GM19238 (cell line): Measurements from ENCODE around the gene TEKT3.

ENCODE experiments used
- DNase-seq: peaks from one replicate; pipeline ENCODE4 v3.0.0; 2011; ENCODE audit warnings: low spot score; ENCODE audit not compliant: insufficient read length

The TEKT3 gene

DNA sequence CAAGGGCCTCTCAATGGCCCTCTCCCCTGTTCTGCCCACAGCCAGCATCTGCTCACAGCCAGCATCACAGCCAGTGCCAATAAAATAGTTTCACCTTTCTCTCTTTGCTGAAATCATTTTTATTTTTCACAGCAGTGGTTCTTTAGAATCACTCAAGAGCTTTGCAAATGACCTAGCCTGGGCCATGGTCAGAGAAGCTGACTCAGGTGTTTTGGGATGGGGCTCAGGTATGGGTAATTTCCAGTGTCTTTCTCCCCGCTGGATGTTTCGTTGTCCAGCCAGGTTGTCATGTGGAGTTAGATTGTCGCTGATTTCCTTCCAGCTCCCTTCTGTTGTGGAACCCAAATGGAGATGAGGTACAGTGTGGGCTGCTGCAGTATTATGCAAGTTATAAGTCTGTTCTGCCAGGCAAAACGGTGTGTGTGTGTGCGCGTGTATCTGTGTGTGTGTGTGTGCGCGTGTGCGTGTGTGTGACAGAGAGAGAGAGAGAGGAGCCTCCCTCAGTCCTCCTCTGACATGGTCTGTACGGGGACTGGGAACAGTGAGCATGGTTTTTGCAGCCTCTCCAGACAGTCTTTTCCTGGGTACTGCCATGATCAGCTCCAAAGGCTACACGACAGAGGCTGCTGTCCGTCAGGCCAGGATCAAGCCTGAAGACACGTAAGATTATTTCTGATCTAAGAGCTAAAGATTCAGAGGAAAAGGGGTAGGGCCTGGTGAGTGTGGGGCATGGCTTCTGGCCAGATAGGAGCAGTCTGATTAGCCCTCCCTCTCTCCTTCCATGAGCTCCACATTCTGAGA, 74.9 kb downstream of the TEKT3 start:
- no peak for DNase-seq

GRCh38 chr17:15265131-15265530, 76.3 kb downstream of the TEKT3 start, which contains the start of gene PMP22:
Gene PMP22 (minus strand): TSS chr17:15265326. CDS start chr17:15260727, 4,599 bp downstream.
- no peak for DNase-seq

GRCh38 chr17:15264542-15264941, 76.9 kb downstream of the TEKT3 start:
- DNase-seq = no peak

DNA sequence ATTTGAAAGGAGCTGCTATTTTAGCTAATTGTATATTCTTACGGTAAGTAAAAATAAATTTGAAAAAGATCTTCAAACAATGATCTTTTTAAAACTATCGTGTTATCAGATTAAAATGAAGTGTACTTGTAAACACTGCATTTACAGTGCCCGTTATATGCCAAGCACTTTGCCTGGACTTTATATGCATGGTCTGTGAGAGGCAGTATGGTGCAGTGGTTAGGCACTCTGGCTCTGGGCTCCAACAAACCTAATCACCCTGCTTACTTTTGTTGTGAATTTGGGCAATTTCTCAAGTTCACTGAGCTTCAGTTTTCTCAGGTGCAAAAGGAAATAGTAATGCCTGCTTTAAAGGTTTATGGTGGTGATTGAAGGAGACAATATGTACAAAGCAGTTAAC, 77.7 kb downstream of the TEKT3 start:
- DNase-seq = no peak

GRCh38 chr17:15263206-15263579, 78.2 kb downstream of the TEKT3 start:
- DNase-seq = no peak

GRCh38 chr17:15262291-15263205, 78.8 kb downstream of the TEKT3 start:
- DNase-seq = no peak

DNA sequence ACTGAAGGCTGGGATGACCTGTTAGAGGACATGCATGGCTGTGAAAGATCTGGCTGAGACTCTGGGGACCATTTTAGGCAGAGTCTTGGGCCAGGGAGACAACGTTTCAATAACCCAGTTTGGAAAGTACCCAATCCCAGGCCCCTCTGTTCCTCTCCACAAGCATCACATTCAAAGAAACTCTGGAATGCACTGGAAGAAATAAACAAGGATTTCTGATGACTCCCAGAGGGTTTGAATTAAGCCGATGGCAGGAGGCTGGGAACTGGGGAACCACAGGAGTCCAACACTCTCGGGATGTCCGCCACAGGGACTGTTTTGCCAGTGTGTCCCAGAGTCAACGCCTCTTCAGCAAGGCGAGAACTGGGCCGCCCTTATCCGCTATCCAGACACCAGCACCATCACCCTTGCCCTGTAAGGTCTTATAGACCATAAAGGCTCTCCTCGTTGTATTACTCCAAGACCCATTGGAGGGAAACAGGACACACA, 79.6 kb downstream of the TEKT3 start:
- no peak for DNase-seq

DNA sequence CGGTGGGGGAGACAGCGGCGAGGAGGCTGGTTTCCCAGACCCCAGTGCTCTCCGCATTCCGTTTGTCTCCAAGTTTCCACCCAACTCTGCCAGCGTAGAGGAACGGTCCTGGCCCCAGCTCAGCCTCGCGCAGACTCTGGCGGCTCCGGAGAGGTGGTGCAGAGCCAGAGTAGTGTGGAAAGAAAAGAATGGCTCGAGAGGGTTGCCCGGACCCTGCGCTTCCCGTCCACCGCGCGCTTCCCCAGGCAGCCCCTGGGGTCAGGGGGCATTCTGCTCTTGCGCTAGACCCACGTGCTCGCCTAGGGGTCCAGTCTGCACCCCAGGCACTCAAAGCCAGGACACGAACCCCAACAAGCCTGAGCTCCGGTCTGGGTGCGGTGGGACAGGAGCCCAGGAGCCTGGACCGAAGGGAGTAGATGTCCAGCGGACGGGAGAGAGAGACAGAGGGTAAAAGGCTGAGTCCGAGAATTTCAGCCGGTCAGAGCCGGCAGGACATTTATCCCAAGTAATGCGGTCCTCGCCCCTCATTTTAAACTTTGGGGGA, 80.1 kb downstream of the TEKT3 start:
- no peak for DNase-seq

DNA sequence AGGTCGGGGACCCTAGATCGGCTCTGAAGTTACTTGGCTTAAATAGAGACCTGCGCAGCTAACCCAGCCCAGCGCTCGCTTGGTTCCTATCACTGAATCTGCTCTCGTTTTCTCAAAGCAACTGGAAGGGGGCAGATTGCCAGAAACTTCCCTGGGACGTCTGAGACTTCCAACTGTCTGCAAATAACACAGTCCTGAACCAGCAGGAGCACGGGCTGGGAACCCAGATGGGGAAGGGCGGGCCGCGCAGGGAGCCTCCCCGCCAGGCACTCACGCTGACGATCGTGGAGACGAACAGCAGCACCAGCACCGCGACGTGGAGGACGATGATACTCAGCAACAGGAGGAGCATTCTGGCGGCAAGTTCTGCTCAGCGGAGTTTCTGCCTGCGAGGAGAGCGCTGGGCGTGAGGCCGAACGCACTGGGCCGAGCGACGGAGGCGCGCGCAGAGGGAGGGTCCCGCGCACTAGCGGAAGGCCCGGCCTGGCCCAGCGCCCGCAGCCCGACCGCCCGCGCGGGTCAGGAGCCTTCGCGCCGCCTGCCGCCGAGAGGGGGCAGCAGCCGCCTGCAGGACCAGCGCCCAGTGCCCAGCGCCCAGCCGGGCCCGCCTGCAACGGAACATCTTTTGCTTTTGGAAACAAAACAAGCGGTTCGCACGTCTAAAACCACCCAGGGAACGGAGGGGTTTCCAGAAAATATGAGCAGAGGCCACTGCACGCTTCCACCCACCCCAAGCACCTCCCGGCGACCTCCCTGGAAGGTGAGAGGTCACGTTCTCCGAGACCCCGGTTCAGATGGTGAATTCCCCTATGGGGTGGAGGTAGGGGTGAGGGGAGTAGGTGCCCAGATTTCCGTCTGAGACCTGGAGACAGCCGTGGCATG, 80.8 kb downstream of the TEKT3 start:
- DNase-seq = peak; percentile 31

DNA sequence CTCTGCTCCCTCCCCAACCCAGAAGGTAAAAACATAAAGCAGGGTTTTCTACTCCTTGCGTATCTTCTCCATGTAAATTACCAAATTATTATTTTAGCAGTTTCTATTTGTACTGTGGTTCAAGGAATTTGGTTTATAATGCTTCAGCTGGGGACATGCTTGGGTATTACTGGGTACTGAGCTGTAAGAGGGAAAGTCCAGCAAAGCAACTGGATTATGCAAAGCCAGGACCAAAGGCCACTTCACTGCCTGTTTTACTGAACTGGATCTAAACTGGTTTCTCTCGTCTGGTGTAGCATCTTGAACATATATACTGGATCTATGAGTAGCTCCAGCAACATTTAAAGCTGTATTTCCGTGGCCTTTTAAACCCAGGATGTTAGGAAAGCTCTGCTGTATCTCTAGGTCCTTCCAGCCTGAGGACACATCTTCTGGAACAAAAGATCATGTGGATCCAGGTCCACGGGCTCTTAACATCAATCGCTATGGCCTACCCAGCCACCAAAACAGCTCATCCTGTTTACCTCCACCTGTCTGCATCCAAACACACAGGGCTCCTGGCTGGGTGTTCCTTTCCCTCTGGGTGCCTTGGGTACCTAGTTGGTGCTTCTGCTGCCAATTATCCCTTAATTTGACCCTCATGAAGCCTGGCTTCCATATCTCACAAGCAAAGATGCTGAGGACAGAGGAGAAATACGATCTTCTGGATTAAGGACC, 83.4 kb downstream of the TEKT3 start:
- no peak for DNase-seq

- peak; percentile 70 for DNase-seq
These were observed 84.1 kb downstream of the TEKT3 start for GRCh38 chr17:15257258-15257788.

DNA sequence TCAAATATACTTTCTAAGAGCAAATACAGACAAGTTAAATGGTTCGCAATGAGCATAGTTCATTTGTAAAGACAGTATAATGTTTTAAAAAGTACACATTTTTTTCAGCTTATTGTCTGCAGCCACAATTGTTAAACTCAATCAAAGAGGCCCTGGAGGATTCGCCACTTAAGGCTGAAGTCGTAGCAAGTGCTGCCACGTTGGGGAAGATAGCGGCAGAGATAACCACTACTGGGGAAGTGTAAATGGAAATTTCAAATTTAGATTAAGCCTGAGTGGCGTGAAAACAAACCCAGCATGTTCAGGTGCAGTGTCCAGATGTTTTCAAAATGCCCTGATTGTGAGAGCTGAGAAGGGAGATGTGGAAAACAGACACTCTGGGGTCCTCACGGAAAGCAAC, 84.7 kb downstream of the TEKT3 start:
- DNase-seq = no peak

GRCh38 chr17:15255713-15256454, 85.5 kb downstream of the TEKT3 start:
- no peak for DNase-seq
